HEK293 (cell line): Measurements from ENCODE around the gene PARD3.

Experiments
- CTCF ChIA-PET: fragments of 350-600 bp; formaldehyde crosslinking; extraction: SDS; loops from one replicate; lab custom pipeline; 2021; ENCODE audit warnings: antibody characterized with exemption; lab: Yijun Ruan, JAX
- POLR2A ChIA-PET: fragments of 300-600 bp; formaldehyde crosslinking; extraction: SDS; loops from one replicate; lab custom pipeline; 2020; ENCODE audit warnings: antibody characterized with exemption, inconsistent platforms; lab: Yijun Ruan, JAX
- H3K27ac ChIP-seq: fragments of 200-500 bp; sonication (Bioruptor generic); 2 replicates; pipeline ENCODE4 v1.5.1; 2014; ENCODE audit warnings: low read depth, low read length, control low read depth, inconsistent platforms; ENCODE audit errors: extremely low read depth
- H3K36me3 ChIP-seq, 2 experiments: fragments of 200-500 bp in 1 of 2; sonication (Bioruptor generic) in 1 of 2; 1 replicate in 1 of 2; 2 replicates in 1 of 2; pipeline ENCODE4 v1.5.1; 2014 to 2017; ENCODE audit warnings: inconsistent platforms in 2 of 2, low read length in 2 of 2; ENCODE audit not compliant: control insufficient read depth in 2 of 2, insufficient read depth in 1 of 2
- H3K4me1 ChIP-seq: fragments of 200-500 bp; sonication (Bioruptor generic); 2 replicates; pipeline ENCODE4 v1.5.1; 2014; ENCODE audit warnings: mild to moderate bottlenecking, low read length, inconsistent platforms; ENCODE audit not compliant: control insufficient read depth, insufficient read depth
- H3K4me3 ChIP-seq: 2 replicates; pipeline ENCODE4 v1.5.1; 2011; ENCODE audit warnings: low read depth, mild to moderate bottlenecking, control low read depth, low read length, moderate library complexity
- H3K9me3 ChIP-seq: fragments of 200-500 bp; sonication (Bioruptor generic); 2 replicates; pipeline ENCODE4 v1.5.1; 2014; ENCODE audit warnings: low read depth, low read length, inconsistent platforms; ENCODE audit not compliant: control insufficient read depth, insufficient read depth
- BCL11B ChIP-seq: fragments of 450-650 bp; formaldehyde crosslinking; IDR thresholded peaks from 2 replicates; pipeline ENCODE4 v1.5.1; 2016; ENCODE audit warnings: low read depth, missing biosample characterization, missing genetic modification characterization
- FEZF1 ChIP-seq: fragments of 450-650 bp; formaldehyde crosslinking; IDR thresholded peaks from 2 replicates; pipeline ENCODE4 v1.5.1; 2016; ENCODE audit warnings: missing biosample characterization, missing genetic modification characterization
- OSR2 ChIP-seq: fragments of 450-650 bp; formaldehyde crosslinking; IDR thresholded peaks from 2 replicates; pipeline ENCODE4 v1.5.1; 2016; ENCODE audit warnings: missing biosample characterization, missing genetic modification characterization
- PRDM10 ChIP-seq: fragments of 450-650 bp; formaldehyde crosslinking; IDR thresholded peaks from 2 replicates; pipeline ENCODE4 v1.5.1; 2016; ENCODE audit warnings: missing biosample characterization, missing genetic modification characterization
- PRDM4 ChIP-seq: fragments of 450-650 bp; formaldehyde crosslinking; IDR thresholded peaks from 2 replicates; pipeline ENCODE4 v1.5.1; 2017; ENCODE audit warnings: missing biosample characterization, missing genetic modification characterization
- PRDM6 ChIP-seq: fragments of 450-650 bp; formaldehyde crosslinking; IDR thresholded peaks from 2 replicates; pipeline ENCODE4 v1.5.1; 2017; ENCODE audit warnings: missing biosample characterization, missing genetic modification characterization
- ZBTB17 ChIP-seq: fragments of 450-650 bp; formaldehyde crosslinking; IDR thresholded peaks from 2 replicates; pipeline ENCODE4 v1.5.1; 2016; ENCODE audit warnings: missing biosample characterization, missing genetic modification characterization
- ZNF112 ChIP-seq: fragments of 450-650 bp; formaldehyde crosslinking; IDR thresholded peaks from 2 replicates; pipeline ENCODE4 v1.5.0; 2017; ENCODE audit warnings: missing biosample characterization, missing genetic modification characterization
- ZNF121 ChIP-seq: fragments of 450-650 bp; formaldehyde crosslinking; IDR thresholded peaks from 2 replicates; pipeline ENCODE4 v1.5.1; 2016; ENCODE audit warnings: missing biosample characterization, missing genetic modification characterization
- ZNF324 ChIP-seq: fragments of 450-650 bp; formaldehyde crosslinking; IDR thresholded peaks from 2 replicates; pipeline ENCODE4 v1.5.1; 2016; ENCODE audit warnings: missing biosample characterization, missing genetic modification characterization
- ZNF561 ChIP-seq: fragments of 450-650 bp; IDR thresholded peaks from 2 replicates; pipeline ENCODE4 v1.5.1; 2018; ENCODE audit warnings: missing biosample characterization, missing genetic modification characterization, borderline replicate concordance
- ZNF600 ChIP-seq: fragments of 450-650 bp; formaldehyde crosslinking; IDR thresholded peaks from 2 replicates; pipeline ENCODE4 v1.5.1; 2016; ENCODE audit warnings: missing biosample characterization, missing genetic modification characterization
- ZNF621 ChIP-seq: fragments of 450-650 bp; formaldehyde crosslinking; IDR thresholded peaks from 2 replicates; pipeline ENCODE4 v1.5.1; 2017; ENCODE audit warnings: missing biosample characterization, missing genetic modification characterization
- ZNF747 ChIP-seq: fragments of 450-650 bp; formaldehyde crosslinking; IDR thresholded peaks from 2 replicates; pipeline ENCODE4 v1.5.1; 2016; ENCODE audit warnings: missing biosample characterization, missing genetic modification characterization
- ZNF843 ChIP-seq: fragments of 450-650 bp; formaldehyde crosslinking; IDR thresholded peaks from 2 replicates; pipeline ENCODE4 v1.5.1; 2016; ENCODE audit warnings: missing biosample characterization, missing genetic modification characterization
- ZXDB ChIP-seq: fragments of 450-650 bp; formaldehyde crosslinking; IDR thresholded peaks from 2 replicates; pipeline ENCODE4 v1.5.1; 2016; ENCODE audit warnings: missing biosample characterization, missing genetic modification characterization

Gene PARD3

GRCh38 chr10:34776090-34776690 lies 38.9 kb downstream of the PARD3 start:
- Histone ChIP-seq H3K4me3 (no peak overlapping the region), H3K9me3 (no peaks in the 10 kb centered on the region), H3K4me1 (peaks cover 22% of the 10 kb centered on the region), H3K27ac (no peak overlapping the region), H3K36me3 (no peaks in the 10 kb centered on the region)
- POLR2A ChIA-PET = no interaction called here
- TF ChIP-seq PRDM6 (tag by site-specific recombination) = peak; percentile 76
- peak; percentile 57; the same call in 1 of the 2 replicates for TF ChIP-seq ZNF843 (tag by site-specific recombination)
- peak; percentile 86 for TF ChIP-seq PRDM10
- no peak for TF ChIP-seq ZNF747 (tag by site-specific recombination)
- TF ChIP-seq ZXDB = no peak
- no peak for TF ChIP-seq ZNF621 (tag by site-specific recombination)
- peak; percentile 31; the same call in 1 of the 2 replicates for TF ChIP-seq ZBTB17 (tag by site-specific recombination)
- peak; percentile 41; the same call in 1 of the 2 replicates for TF ChIP-seq OSR2 (tag by site-specific recombination)
- TF ChIP-seq PRDM4 (tag by site-specific recombination) = no peak
- peak; percentile 86 for TF ChIP-seq ZNF600 (tag by site-specific recombination)
- TF ChIP-seq ZNF112 (tag by site-specific recombination) = no peak
- TF ChIP-seq ZNF324 (tag by site-specific recombination) = no peak
- 0 out of 2 replicates have a peak, but pooled peaks have one; percentile 31 for TF ChIP-seq ZNF561 (tag by site-specific recombination)
- TF ChIP-seq FEZF1 (tag by site-specific recombination) = peak; percentile 56
- CTCF ChIA-PET = interaction anchor here (0.5 to 1.3 kb wide), 3 partner anchors 33 to 93 kb away, joined by 3 to 5 read pairs (median 3); no protein-coding TSS in a partner anchor

- H3K9me3 ChIP-seq = no peaks in the 10 kb centered on the region
- no peaks in the 10 kb centered on the region for H3K36me3 ChIP-seq
- H3K4me1 ChIP-seq = peaks cover 15% of the 10 kb centered on the region; the same call in 1 of the 2 replicates
- ChIA-PET CTCF (interaction anchor here (1.3 kb wide), 1 partner anchor 92 kb away, joined by 3 read pairs; no protein-coding TSS in a partner anchor), POLR2A (no interaction called here)
- no peak overlapping the region for H3K27ac ChIP-seq
- peak; percentile 96 for TF ChIP-seq ZNF121
- TF ChIP-seq BCL11B (tag by site-specific recombination) = no peak
- H3K4me3 ChIP-seq = no peak overlapping the region
These were observed 40.0 kb downstream of the PARD3 start for GRCh38 chr10:34775044-34775637.
